Right hindlimb (tissue), 1 donor: ENCODE results near the gene RABGAP1L.
A peak's percentile ranks its signal among the peaks of the same experiment; 100 is the strongest.

ENCODE experiments used
- DNase-seq: peaks from one replicate; pipeline ENCODE4 v3.0.0-alpha.2; 2018

Gene RABGAP1L

GRCh38 chr1:174726880-174727585 lies 567.7 kb downstream of the RABGAP1L start:
- DNase-seq, result no peak

DNA sequence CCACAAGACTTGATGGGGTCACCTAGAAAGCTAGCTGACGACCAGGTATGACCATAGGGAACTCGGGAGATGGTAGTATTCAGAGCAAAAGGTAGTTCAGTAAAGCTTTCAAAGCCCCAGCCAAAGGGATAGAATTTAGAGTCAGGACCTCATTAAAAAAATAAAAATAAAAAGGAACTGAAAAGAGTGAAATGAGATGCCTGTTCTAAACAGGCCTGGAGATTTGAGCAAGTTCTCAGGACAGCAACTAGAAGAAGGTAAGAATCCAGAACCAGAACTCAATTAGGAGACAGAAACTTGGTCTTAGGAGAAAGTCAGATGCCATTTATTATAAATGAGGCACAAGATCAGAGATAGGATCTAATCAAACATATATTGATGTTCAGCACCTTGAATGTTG lies 575.0 kb downstream of the RABGAP1L start:
- no peak for DNase-seq

GRCh38 chr1:174736831-174737230 lies 577.5 kb downstream of the RABGAP1L start:
- DNase-seq, result no peak

DNA sequence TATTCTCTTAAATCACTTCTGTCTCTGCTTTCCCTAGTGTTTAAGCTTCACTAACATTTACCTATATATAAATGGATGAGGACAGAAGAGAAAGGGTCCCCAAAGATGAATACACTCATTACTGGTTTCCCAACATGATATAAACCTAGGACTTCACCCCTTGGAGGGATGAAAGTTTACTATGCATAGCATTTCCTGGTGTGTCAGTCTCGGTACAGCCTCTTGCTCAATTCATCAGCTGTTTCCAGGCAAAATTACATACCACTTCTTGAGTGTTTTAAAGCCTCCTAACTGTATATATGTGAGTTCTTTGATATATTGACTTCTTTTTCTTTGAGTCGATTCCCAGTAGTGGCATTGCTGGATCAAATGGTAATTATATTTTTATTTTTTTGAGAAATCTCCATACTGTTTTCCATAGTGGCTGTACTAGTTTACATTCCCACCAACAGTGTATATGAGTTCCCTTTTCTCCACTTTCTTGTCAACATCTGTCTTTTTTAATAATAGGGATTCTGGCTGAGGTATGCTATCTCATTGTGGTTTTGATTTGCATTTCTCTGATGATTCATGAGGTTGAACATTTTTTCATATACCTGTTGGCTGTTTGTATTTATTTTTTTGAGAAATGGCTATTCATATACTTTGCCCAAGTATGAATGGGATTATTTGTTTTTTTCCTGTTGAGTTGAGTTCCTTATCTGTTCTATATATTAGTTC lies 581.1 kb downstream of the RABGAP1L start:
- DNase-seq, result no peak

DNA sequence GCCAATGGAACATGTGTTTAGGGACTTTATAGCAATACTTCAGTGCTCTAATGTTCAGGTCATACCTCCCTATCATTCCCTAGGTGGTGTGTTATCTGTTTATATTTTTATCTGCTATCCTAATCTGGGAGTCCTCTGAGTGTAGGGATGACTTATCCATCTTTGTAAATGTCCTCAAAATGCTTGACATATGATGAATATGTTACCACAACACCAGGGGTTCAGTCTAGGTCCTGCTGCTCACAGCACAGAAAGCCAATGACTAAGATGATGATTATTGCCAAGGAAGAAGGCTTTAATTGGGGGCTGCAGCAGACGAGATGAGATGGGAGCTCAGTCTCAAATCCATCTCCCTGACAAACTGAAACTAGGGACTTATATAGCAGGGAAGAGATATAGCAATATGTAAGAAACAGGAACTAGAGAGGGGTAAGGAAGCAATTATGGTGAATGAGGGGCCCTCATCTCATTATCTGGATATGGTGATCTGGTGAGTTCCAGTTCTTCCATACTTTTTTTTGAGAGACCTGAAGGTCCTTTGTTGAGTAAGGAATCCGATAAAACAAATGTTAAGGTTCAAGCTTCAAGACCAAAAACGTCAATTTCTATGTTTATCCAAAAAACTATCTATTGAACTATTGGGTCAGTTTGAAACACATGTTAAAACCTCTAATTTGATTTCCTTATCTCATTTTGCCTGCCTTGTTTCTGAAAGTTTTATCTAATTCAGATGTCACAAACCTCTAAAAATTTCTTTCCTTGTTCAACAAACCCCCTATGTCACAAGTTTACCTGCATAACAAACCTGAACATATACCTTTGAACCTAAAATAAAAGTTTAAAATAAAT lies 583.7 kb downstream of the RABGAP1L start:
- DNase-seq, result no peak

- DNase-seq, result no peak
These were observed 584.6 kb downstream of the RABGAP1L start for GRCh38 chr1:174743654-174744561.

DNA sequence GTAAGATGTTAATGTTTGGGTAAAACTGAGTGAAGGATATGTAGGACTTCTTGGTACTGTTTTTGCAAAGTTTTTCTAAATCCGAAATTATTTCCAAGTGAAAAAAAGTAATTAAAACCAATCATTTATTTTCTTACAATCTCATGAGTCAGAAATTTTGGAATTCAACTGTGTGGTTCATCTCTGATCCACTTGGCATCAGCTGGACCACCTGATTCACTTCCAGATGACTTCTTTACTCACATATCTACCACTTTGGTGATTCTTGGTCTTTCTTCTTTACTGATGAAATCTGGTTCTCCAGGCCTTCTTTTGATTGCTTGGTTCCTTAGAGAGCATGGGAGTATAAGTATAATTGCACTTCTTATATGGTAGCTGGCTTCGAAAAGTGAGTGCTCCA lies 585.6 kb downstream of the RABGAP1L start:
- no peak for DNase-seq

DNA sequence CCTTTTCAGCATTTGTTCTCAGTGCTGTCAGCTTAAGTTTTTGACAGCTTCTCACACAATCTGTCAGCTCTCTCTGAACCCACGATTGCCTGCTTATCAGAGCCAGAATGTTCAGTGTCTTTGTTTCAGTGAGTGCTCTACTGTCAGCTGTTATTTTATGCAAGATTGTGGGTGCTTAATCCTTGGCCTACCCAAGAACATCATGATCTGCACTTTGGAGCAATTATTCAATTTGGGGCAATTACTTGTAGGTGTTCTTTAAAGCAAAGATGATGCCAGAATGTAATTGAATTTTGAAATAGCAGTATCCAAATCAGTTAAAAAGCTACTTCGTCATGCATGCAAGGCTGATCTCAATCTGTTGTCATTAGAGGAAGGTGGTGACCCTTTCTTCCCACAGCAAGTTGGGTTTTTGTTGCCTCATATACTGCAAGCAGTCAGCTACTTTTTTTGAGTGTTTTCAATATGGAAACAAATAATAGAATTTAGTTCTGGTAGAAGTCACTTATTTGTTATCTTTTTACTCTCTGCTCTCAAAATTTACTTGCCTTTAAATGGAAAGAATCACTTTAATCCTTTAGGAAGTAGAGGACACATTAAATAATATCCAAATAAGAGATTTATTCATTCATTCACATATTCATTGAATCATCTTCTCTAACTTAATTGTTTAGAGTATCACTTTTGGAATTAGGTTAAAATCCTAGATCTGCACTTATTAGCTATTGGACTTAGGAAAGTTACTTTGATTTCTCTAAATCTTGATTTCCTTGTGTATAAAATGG lies 586.9 kb downstream of the RABGAP1L start:
- DNase-seq, result no peak

GRCh38 chr1:174747613-174748012 lies 588.3 kb downstream of the RABGAP1L start:
- DNase-seq, result no peak

DNA sequence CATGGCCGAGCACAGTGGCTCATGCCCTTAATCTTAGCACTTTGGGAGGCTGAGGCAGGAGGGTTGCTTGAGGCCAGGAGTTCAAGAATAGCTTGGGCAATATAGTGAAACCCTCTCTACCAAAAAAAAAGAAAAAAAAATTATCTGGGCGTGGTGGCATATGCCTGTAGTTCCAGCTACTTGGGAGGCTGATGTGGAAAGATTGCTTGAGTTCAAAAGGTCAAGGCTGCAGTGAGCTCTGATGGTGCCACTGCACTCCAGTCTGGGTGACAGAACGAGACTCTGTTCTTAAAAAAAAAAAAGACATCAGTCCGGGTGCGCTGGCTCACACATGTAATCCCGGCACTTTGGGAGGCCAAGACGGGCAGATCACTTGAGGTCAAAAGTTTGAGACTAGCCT lies 589.3 kb downstream of the RABGAP1L start:
- DNase-seq, result no peak

- DNase-seq, result no peak
These were observed 593.8 kb downstream of the RABGAP1L start for GRCh38 chr1:174753131-174753530.

DNA sequence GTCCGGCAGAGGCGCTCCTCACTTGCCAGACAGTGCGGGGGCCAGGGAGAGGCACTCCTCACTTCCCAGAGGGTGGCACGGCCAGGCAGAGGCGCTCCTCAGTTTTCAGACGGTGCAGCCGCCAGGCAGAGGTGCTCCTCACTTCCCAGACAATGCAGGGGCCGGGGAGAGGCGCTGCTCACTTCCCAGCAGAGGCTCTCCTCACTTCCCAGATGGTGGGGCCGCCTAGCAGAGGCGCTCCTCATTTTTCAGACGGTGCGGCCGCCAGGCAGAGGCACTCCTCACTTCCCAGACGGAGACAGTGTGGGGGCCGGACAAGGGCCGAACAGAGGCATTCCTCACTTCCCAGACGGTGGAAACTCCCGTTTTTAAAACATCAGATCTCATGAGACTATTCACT lies 602.0 kb downstream of the RABGAP1L start:
- DNase-seq, result peak; percentile 75

DNA sequence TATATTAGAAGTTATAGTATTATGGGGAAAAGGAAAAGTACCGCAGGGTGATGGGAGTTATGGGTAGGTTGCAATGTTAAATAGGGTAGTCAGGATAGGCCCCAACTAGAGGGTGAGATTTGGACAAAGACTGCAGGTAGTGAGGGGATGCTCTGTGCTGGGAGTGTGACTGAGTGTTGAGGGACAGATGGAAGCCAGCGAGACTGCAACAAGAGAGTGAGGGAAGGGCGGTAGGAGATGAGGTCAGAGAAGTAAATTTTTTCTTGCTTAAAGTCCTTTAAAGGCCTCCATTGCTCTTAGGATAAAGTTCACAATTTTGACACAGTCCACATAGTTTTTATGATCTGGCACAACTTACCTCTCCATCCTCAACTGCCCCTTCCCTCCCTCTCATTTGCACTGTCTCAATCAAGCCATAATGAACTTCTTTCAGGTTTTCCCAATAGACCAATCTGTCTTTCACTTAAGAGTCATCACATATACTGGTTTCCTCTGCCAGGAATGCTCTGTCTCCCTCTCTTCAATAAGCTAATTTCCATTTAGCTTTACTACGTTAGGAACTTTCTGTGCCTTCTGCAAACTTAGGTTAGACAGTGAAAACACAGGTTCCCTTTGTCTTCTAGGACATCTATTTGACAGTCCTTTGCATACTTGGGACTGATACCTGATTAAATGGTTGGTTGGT lies 602.7 kb downstream of the RABGAP1L start:
- DNase-seq, result no peak

DNA sequence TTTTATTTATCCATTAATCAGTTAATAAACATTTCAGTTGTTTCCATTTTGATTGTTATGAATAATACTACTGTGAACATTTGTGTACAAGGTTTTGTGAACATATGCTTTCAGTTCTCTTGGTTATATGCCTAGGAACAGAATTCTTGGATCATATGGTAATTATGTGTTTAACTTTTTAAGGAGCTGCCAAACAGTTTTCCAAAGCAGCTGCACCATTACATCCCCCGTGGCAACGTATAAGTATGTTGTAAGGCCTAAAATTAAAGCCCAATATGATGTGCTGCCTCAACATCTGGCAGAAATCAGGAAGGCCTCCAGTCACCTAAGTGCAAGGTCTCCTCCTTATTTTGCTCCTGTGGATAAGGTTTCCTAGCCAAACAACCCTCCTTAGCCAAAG lies 604.9 kb downstream of the RABGAP1L start:
- DNase-seq, result peak; percentile 71

DNA sequence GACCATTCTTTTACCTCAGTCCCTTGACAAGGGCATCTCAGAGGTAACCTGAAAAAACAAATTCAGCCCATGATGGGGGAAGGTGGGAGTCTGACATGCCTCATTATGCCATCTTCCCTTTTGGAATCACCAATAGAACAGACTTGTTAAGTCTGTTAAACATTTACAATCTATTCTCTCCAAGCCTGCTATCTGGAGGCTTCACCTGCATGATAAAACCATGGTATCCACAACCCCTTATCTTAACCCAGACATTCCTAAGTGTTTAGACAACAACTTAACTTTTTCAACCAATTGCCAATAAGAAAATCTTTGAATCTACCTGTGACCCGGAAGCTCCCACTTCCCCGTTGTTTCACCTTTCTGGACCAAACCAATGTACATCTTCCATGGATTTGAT lies 607.4 kb downstream of the RABGAP1L start:
- DNase-seq, result no peak

- no peak for DNase-seq
These were observed 609.2 kb downstream of the RABGAP1L start for GRCh38 chr1:174768516-174768915.

DNA sequence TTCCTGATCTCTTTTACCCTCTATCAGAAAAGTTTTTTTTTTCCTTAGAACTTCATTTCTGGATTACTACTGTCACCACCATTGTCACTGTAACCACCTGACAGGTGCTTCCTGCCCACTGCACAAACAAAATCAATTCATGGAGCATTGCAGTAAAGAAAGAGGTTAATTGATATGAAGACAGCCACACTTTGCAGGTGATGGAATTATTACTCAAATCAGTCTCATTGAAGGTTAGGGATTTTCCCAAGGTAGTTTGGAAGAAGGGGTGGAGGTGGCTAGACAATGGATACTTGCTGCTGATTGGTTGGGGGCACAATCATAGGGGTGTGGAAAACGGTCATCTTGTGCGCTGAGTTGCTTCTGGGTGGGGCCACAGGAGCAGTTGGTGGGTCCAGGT lies 609.6 kb downstream of the RABGAP1L start:
- no peak for DNase-seq

DNA sequence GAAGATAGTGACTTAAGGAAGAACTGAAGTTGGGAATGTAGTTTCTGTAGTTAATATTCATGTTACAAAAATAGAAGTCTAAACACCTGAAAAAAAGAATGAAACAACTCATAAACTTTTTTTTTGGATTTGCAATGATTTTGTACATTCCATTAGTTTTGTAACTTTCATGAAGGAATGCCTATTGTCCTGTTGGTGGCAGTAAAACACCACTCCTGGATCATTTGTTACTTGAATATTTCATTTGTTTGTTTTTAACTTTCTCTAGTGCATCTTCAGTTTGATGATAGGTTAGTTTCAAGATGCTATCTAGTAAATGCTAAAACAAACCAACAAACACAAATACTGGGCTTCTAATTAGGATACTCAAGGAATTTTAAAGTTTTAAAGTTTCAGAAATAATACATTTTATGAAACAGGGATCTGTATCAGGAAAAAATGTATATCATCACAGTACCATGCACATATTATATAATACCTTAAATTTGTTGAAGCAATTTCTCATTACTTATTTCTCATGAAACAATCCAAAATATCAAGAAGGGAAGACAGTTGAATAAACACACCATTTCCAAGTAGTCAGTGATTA lies 610.7 kb downstream of the RABGAP1L start:
- DNase-seq, result no peak

DNA sequence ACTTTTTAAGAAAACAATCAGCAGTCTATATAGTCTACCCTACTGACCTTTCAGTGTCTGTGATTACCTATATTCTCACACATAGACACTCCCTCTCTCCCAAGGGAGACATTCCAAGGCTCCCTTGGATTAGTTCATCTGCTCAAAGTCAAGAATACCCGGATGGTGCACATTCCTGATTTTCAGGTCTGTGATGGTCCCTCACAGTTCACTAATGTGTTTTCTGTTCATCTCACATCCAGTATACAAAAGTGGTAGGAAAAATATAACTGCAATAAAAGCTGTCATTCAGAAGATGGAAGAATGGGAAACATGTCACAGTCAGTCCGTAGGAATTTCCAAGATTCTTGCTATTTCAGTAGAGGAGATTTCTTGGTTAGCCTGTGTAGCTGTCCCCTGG lies 616.3 kb downstream of the RABGAP1L start:
- DNase-seq, result no peak

DNA sequence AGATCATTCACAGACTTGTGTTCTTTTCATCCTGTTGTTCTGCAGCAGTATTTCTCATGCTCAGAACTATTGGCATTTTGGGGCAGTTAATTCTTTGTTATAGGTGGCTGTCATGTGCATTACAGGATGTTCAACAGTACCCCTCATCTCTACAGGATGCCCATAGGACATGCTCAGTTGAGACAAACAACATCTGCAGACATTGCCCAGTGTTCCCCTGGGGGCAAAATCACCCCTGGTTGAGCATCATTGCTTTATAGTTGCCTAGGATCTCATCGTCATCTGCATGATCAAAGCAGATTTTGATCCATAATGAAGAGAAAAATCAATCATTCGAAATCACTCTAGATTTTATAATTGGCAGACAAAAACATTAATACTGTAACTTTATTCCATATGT lies 617.9 kb downstream of the RABGAP1L start:
- no peak for DNase-seq

- no peak for DNase-seq
These were observed 626.2 kb downstream of the RABGAP1L start for GRCh38 chr1:174785510-174785909.
